Measurements from ENCODE around the gene IGFBP6. TPM values are rescaled to one million over a fixed set of nuclear protein-coding genes. Genes with fewer than 3 reads are reported as not detected.

The IGFBP6 gene
- total and polyA plus RNA-seq, 12 donors = 12.9 to 559 (median 212) TPM

DNA sequence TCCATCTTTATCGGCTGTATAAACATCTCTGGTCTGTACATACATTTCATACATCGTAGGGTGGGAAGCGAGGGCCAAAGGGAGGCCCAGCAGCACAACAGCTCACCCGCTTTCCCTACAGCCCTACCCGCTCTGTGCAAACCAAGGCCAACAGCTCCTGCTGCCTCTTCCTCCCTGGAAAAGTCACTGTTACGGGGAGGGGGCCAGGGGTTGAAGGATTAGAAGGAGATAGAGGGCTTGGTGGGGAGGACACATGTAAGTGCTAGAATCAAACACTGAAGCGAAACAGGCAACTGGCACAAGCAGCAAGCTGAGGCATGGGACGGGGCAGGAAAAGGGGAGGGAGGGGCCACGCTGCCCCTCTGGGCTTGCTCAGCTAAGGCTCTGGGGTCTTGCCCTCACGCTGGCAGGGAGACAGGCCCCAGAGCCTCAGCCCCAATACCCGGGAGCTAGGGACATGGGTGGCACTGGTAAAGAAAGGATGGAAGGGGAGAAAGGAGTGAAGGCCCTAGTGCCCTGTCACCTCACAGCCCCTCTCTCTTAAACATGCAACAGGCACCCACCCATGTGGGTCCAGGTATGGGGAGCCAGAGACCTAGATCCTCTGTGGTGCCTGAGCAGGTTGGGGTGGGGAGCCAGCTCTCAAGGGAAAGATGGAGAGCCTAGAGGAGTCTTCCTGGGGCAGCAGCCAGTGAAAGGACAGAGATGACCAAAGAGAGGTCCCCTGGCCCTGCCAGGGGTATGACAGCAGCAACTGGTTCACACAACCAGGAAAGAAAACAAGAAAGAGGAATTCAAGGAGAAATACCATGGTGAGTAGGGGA is 32.6 kb upstream of the IGFBP6 start:
- H3K36me3 ChIP-seq (replicated peaks in 1 of 2) = peaks cover 0 to 55% of the 10 kb centered on the region in 2 donors
- DNase-seq = peak in 5 of 7 donors; percentile 7 to 61 (median 37)
- peak overlapping the region in 3 of 5 donors; percentile 37 to 88 (median 73) for H3K27ac ChIP-seq
- TF ChIP-seq, protein P1, sequence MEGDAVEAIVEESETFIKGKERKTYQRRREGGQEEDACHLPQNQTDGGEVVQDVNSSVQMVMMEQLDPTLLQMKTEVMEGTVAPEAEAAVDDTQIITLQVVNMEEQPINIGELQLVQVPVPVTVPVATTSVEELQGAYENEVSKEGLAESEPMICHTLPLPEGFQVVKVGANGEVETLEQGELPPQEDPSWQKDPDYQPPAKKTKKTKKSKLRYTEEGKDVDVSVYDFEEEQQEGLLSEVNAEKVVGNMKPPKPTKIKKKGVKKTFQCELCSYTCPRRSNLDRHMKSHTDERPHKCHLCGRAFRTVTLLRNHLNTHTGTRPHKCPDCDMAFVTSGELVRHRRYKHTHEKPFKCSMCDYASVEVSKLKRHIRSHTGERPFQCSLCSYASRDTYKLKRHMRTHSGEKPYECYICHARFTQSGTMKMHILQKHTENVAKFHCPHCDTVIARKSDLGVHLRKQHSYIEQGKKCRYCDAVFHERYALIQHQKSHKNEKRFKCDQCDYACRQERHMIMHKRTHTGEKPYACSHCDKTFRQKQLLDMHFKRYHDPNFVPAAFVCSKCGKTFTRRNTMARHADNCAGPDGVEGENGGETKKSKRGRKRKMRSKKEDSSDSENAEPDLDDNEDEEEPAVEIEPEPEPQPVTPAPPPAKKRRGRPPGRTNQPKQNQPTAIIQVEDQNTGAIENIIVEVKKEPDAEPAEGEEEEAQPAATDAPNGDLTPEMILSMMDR (IDR thresholded peaks at IDR 0.05) = no peak
- TF ChIP-seq POLR2A (IDR thresholded peaks at IDR 0.05) = no peak
- intact Hi-C loops (cut with DNase I) = loop anchor here (5.0 to 10.0 kb wide), 2 partner anchors 130 to 132 kb away; no protein-coding TSS in a partner anchor
- peaks cover 13 to 57% of the 10 kb centered on the region in 2 donors for H3K4me1 ChIP-seq (replicated peaks in 1 of 2)
- no peaks in the 10 kb centered on the region for H3K9me3 ChIP-seq (replicated peaks in 1 of 3)
- H3K27me3 ChIP-seq = no peaks in the 10 kb centered on the region
- WGBS, 4 donors = 65 to 74% (median 71%) methylated on average over 11 of the region's 11 CpGs
- no peak overlapping the region for H3K4me3 ChIP-seq

DNA sequence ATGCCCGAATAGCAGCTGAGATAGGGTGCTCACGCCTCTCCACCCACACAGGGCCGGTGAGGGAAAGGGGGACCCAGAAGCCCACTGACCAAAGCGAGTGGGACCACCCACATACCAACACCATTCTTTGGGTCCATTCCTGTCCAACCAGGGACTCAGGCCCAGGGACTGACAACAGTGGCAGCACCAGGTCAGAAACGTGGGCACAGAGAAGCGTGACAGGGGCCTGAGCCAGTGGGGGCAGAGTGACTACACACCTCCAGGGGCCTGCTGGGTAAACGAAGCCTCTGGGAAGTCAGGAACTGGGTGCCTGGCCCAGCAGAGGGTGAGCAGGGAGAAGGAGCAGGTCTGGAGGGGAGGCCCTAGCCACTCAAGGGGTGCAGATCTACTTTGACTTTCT is 32.0 kb upstream of the IGFBP6 start:
- peak in 5 of 7 donors; percentile 10 to 61 (median 32) for DNase-seq

DNA sequence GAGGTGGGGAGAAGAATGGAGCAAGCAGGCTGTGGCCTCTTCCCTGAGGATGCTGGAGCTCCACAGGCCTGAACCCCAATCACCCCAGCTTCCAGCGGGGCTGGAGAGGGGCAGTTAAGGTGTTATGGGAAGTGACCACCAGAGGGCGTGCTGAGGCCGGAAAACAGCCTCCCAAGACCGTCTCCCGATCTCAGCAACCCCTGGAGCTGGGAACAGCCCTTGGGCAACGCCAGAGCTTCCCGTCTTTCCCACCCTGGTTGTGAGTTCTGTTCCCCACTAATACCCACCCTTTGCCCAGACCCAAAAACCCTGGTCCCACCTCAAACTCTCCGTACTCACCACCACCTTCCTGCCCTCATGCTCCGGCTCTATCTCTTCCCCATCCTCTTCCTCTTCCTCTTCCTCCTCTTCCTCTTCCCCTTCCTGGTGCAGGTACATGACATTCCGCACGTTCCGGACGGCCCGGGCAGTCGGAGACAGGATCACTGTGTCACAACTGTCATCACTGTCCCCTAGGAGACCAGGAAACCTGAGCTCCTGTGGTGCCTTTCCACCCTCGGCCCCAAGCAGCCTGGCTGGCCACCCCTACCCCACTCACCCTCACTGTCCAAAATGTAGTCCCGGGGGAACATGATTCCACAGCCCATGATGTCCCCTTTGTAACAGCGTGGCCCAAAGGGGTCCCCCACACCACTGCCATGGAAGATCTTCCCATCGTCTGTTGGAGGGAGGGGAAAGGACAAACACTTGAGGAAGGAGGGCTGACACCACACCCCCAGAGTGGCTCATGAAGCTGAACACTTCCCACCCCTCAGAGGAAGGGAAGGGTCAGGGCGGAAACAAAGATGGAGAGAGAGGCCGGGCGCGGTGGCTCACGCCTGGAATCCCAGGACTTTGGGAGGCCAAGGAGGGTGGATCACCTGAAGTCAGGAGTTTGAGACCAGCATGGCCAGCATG is 31.2 kb upstream of the IGFBP6 start:
- WGBS, 4 donors = 40 to 47% (median 42%) methylated on average over 20 to 24 of the region's 24 CpGs
- TF ChIP-seq, protein P1 (IDR thresholded peaks at IDR 0.05) = peak; percentile 82 to 95 (median 92)
- TF ChIP-seq POLR2A (IDR thresholded peaks at IDR 0.05) = no peak
- DNase-seq = peak; percentile 77 to 91 (median 84)
- no peak overlapping the region for H3K4me3 ChIP-seq
- peak overlapping the region in 4 of 5 donors; percentile 49 to 88 (median 65) for H3K27ac ChIP-seq
- peaks cover 18 to 59% of the 10 kb centered on the region in 2 donors for H3K4me1 ChIP-seq (replicated peaks in 1 of 2)
- intact Hi-C loops (cut with DNase I) = loop anchor here (2.0 to 10.0 kb wide), 3 partner anchors 33 to 131 kb away; no protein-coding TSS in a partner anchor
- no peaks in the 10 kb centered on the region for H3K27me3 ChIP-seq
- H3K9me3 ChIP-seq (replicated peaks in 1 of 3) = no peaks in the 10 kb centered on the region
- peaks cover 0 to 41% of the 10 kb centered on the region in 2 donors for H3K36me3 ChIP-seq (replicated peaks in 1 of 2)

More for the DNA sequence above, 32.0 kb upstream of the IGFBP6 start:
- Histone ChIP-seq H3K27me3 (no peaks in the 10 kb centered on the region), H3K36me3 (replicated peaks in 1 of 2) (peaks cover 0 to 49% of the 10 kb centered on the region in 2 donors), H3K4me3 (no peak overlapping the region), H3K4me1 (replicated peaks in 1 of 2) (peaks cover 13 to 59% of the 10 kb centered on the region in 2 donors), H3K27ac (peak overlapping the region in 2 of 5 donors; percentile 73 to 88), H3K9me3 (replicated peaks in 1 of 3) (no peaks in the 10 kb centered on the region)
- intact Hi-C loops (cut with DNase I) = loop anchor here (5.0 to 10.0 kb wide), 2 partner anchors 129 to 132 kb away; no protein-coding TSS in a partner anchor
- WGBS, 4 donors = 57 to 74% (median 67%) methylated on average over 5 to 7 of the region's 7 CpGs
- no peak for TF ChIP-seq POLR2A (IDR thresholded peaks at IDR 0.05)
- TF ChIP-seq, protein P1 (IDR thresholded peaks at IDR 0.05) = no peak

All from adrenal gland (tissue), 12 donors.